ENCODE results near the gene ARID3B. TPM values are rescaled to one million over a fixed set of nuclear protein-coding genes. Genes with fewer than 3 reads are reported as not detected.
A peak's percentile ranks its signal among the peaks of the same experiment; 100 is the strongest.

The ARID3B gene
- total RNA-seq, 1 donor from 2014 or later = 31.5 TPM

DNA sequence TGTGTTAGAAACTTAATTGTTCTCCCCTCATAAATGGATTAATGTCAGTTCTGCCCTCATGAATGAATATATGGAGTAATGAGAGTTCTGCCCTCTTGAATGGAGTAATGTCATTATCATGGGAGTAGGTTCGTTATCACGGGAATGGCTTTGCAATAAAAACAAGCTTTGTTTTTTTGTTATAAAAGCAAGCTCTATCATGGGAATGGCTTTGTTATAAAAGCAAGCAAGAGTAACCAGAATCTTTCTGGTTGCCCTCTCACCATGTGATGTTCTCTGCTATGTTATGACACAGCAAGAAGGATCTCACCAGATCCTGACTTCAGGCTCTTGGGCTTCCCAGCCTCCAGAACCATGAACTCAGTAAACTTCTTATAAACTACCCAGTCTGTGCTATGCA, 41.7 kb upstream of the ARID3B start:
- DNase-seq (ENCODE audit: low spot score) = no peak
- peaks cover 4% of the 10 kb centered on the region for H3K27me3 Mint-ChIP-seq (ENCODE audit: insufficient read depth, low read depth)
- Histone ChIP-seq H4K20me1 (ENCODE audit: low read depth) (no peaks in the 10 kb centered on the region), H3K9me3 (ENCODE audit: low read depth) (no peaks in the 10 kb centered on the region), H3K4me1 (no peaks in the 10 kb centered on the region), H3K9ac (no peak overlapping the region), H3K4me2 (no peak overlapping the region), H3K79me2 (ENCODE audit: low read depth) (no peaks in the 10 kb centered on the region), H3K4me3 (no peak overlapping the region), H3K27me3 (no peaks in the 10 kb centered on the region), H2AFZ (replicated peaks) (no peak overlapping the region), H3K36me3 (no peaks in the 10 kb centered on the region), H3F3A (ENCODE audit: low read depth) (no peaks in the 10 kb centered on the region), H3K27ac (no peak overlapping the region)
- H3K4me1 Mint-ChIP-seq = no peaks in the 10 kb centered on the region
- H3K36me3 Mint-ChIP-seq = peaks cover 9% of the 10 kb centered on the region
- no peak overlapping the region for H3K27ac Mint-ChIP-seq
- H3K9me3 Mint-ChIP-seq = no peaks in the 10 kb centered on the region
- TF ChIP-seq, protein P1, sequence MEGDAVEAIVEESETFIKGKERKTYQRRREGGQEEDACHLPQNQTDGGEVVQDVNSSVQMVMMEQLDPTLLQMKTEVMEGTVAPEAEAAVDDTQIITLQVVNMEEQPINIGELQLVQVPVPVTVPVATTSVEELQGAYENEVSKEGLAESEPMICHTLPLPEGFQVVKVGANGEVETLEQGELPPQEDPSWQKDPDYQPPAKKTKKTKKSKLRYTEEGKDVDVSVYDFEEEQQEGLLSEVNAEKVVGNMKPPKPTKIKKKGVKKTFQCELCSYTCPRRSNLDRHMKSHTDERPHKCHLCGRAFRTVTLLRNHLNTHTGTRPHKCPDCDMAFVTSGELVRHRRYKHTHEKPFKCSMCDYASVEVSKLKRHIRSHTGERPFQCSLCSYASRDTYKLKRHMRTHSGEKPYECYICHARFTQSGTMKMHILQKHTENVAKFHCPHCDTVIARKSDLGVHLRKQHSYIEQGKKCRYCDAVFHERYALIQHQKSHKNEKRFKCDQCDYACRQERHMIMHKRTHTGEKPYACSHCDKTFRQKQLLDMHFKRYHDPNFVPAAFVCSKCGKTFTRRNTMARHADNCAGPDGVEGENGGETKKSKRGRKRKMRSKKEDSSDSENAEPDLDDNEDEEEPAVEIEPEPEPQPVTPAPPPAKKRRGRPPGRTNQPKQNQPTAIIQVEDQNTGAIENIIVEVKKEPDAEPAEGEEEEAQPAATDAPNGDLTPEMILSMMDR (IDR thresholded peaks at IDR 0.05) = no peak
- no peak for TF ChIP-seq EZH2phosphoT487 (IDR thresholded peaks at IDR 0.05)
- TF ChIP-seq EZH2 (IDR thresholded peaks at IDR 0.05) = no peak
- H3K4me3 Mint-ChIP-seq = no peak overlapping the region

DNA sequence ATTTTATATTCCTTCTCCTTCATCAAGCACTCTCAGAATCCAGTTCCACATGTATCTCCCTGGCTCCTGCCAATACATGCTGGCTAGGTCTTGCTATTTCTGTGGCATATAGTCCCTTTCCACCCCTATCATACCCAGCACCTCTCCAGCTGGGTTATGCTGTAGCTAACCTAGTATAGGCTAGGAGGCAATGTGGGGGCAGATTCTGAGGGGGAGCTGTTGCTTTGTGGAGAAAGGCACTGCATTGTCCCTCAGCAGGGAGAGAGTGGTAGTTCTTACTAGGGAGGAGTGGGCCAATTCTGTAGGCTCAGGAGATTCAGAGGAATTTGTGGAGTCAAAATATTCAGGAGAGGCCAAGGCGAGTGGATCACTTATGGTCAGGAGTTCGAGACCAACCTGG, 40.6 kb upstream of the ARID3B start:
- Histone ChIP-seq H3K9me3 (ENCODE audit: low read depth) (no peaks in the 10 kb centered on the region), H3K9ac (no peak overlapping the region), H3K79me2 (ENCODE audit: low read depth) (no peaks in the 10 kb centered on the region), H3K4me1 (no peaks in the 10 kb centered on the region), H3K4me3 (no peak overlapping the region), H3K4me2 (no peak overlapping the region), H3F3A (ENCODE audit: low read depth) (no peaks in the 10 kb centered on the region), H2AFZ (replicated peaks) (no peak overlapping the region), H3K27me3 (no peaks in the 10 kb centered on the region), H3K27ac (no peak overlapping the region), H4K20me1 (ENCODE audit: low read depth) (no peaks in the 10 kb centered on the region), H3K36me3 (no peaks in the 10 kb centered on the region)
- H3K9me3 Mint-ChIP-seq = no peaks in the 10 kb centered on the region
- TF ChIP-seq EZH2 (IDR thresholded peaks at IDR 0.05) (no peak), EZH2phosphoT487 (IDR thresholded peaks at IDR 0.05) (no peak)
- TF ChIP-seq, protein P1 (IDR thresholded peaks at IDR 0.05) = no peak
- H3K27me3 Mint-ChIP-seq (ENCODE audit: insufficient read depth, low read depth) = peaks cover 4% of the 10 kb centered on the region
- H3K4me1 Mint-ChIP-seq = no peaks in the 10 kb centered on the region
- H3K36me3 Mint-ChIP-seq = peaks cover 11% of the 10 kb centered on the region
- DNase-seq (ENCODE audit: low spot score) = no peak
- no peak overlapping the region for H3K4me3 Mint-ChIP-seq
- H3K27ac Mint-ChIP-seq = peak overlapping the region; percentile 5

DNA sequence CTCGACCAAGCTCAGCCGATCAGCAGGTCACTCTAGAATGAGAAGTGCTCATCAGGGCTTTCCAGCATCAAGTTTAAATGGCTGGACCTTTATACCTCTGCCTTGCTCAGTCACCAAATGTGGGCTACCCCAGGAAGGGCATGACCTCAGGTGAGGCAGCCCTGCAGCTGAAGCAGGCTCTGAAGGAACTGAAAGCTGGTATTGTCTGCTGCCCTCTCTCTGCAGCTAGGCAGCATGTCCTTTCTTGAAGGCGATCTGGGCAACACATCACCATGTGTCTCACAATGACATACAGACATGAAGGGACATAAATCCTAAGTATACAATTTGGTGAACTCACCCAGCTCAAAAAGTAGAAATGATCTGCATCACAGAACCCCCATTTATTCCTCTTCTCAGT, 38.7 kb upstream of the ARID3B start:
- Histone ChIP-seq H3K4me2 (no peak overlapping the region), H3K9ac (no peak overlapping the region), H3K79me2 (ENCODE audit: low read depth) (no peaks in the 10 kb centered on the region), H3K27ac (no peak overlapping the region), H3K27me3 (no peaks in the 10 kb centered on the region), H3K4me1 (no peaks in the 10 kb centered on the region), H3K9me3 (ENCODE audit: low read depth) (no peaks in the 10 kb centered on the region), H3F3A (ENCODE audit: low read depth) (no peaks in the 10 kb centered on the region), H3K4me3 (no peak overlapping the region), H3K36me3 (no peaks in the 10 kb centered on the region), H2AFZ (replicated peaks) (no peak overlapping the region), H4K20me1 (ENCODE audit: low read depth) (no peaks in the 10 kb centered on the region)
- peaks cover 4% of the 10 kb centered on the region for H3K27me3 Mint-ChIP-seq (ENCODE audit: insufficient read depth, low read depth)
- H3K36me3 Mint-ChIP-seq = peaks cover 11% of the 10 kb centered on the region
- H3K4me1 Mint-ChIP-seq = no peaks in the 10 kb centered on the region
- H3K9me3 Mint-ChIP-seq = no peaks in the 10 kb centered on the region
- no peak overlapping the region for H3K4me3 Mint-ChIP-seq
- DNase-seq (ENCODE audit: low spot score) = no peak
- TF ChIP-seq EZH2phosphoT487 (IDR thresholded peaks at IDR 0.05) (no peak), EZH2 (IDR thresholded peaks at IDR 0.05) (no peak)
- TF ChIP-seq, protein P1 (IDR thresholded peaks at IDR 0.05) = no peak
- no peak overlapping the region for H3K27ac Mint-ChIP-seq
